SU-DHL-6 (cell line): Measurements from ENCODE around the gene SHFL.

Source experiments
- CTCF ChIP-seq: fragments of 200-600 bp; sonication (generic); IDR thresholded peaks from one replicate; pipeline ENCODE4 v1.5.1; 2017; ENCODE audit warnings: antibody characterized with exemption, mild to moderate bottlenecking, low read length, moderate library complexity; ENCODE audit not compliant: insufficient read depth, poor library complexity, severe bottlenecking
- EZH2phosphoT487 ChIP-seq: fragments of 200-600 bp; sonication (generic), shearing (Covaris generic); conservative IDR thresholded peaks from 2 replicates; pipeline ENCODE4 v1.6.1; 2018; ENCODE audit warnings: mild to moderate bottlenecking, antibody characterized with exemption, low read length, moderate library complexity, mixed read lengths

GRCh38 chr19:10107817-10108367 is 21.8 kb downstream of the SHFL start:
- TF ChIP-seq CTCF (no peak), EZH2phosphoT487 (no peak)
